Testis (tissue), 2 donors: ENCODE data around the gene AMZ1.

Experiments
- CTCF ChIP-seq, 3 experiments: fragments of 450-650 bp in 2 of 3; fragments of 200-600 bp in 1 of 3; sonication (generic) in 1 of 3; IDR thresholded peaks; one replicate each; pipeline ENCODE4 v1.5.1; 2016 to 2019; ENCODE audit warnings: antibody characterized with exemption in 3 of 3, mild to moderate bottlenecking in 2 of 3, moderate library complexity in 1 of 3
- POLR2A ChIP-seq: fragments of 450-650 bp; IDR thresholded peaks from one replicate; pipeline ENCODE4 v1.6.1; 2017; ENCODE audit warnings: antibody characterized with exemption, mild to moderate bottlenecking, moderate library complexity

- TF ChIP-seq CTCF (IDR thresholded peaks at IDR 0.05) (no peak), POLR2A (no peak)
These were observed 43.3 kb upstream of the AMZ1 start for GRCh38 chr7:2644562-2645273.
